Spleen (tissue), 7 donors: Measurements from ENCODE around the gene DST.
"Not testable (repeated sequence)": the region's sequence is repeated elsewhere in the genome, so short reads cannot be mapped to it uniquely, and the experiment has no call there.

ENCODE experiments used
- CTCF ChIP-seq, 11 experiments: fragments of 200-600 bp in 7 of 11; fragments of 450-650 bp in 4 of 11; sonication (generic) in 4 of 11; IDR thresholded peaks in 8 of 11; conservative IDR thresholded peaks in 3 of 11; 1 replicate in 7 of 11; 2 replicates in 4 of 11; pipeline versions ENCODE4 v1.4.0 to v1.8.0; 2016 to 2021; ENCODE audit warnings: antibody characterized with exemption in 11 of 11, inconsistent platforms in 4 of 11, mild to moderate bottlenecking in 1 of 11
- POLR2A ChIP-seq, 3 donors: fragments of 450-650 bp; IDR thresholded peaks; one replicate each; pipeline ENCODE4 v1.5.1; 2017; ENCODE audit warnings: antibody characterized with exemption in 3 of 3, mild to moderate bottlenecking in 1 of 3
- donor health status: DM: no; HTN: no; CAD: no; lungs with moderate emphysema.
- donor health status: DM: no; HTN: no; CAD: no.
- donor health status: DM: no; HTN: no; CAD: no.

- not testable (repeated sequence) for TF ChIP-seq CTCF (IDR thresholded peaks at IDR 0.05 in 8 of 11, conservative IDR thresholded peaks at IDR 0.05 in 3 of 11); POLR2A (IDR thresholded peaks at IDR 0.05)
These were observed 146.0 kb downstream of the DST start for GRCh38 chr6:56496650-56497049.
